ENCODE measurements around the gene GPR35. TPM values are rescaled to one million over a fixed set of nuclear protein-coding genes. Genes with fewer than 3 reads are reported as not detected.

The GPR35 gene
- total and polyA plus RNA-seq, 10 of the 15 experiments (the other 5 are each of a cell fraction or from before 2014, with no cell fraction given), result 0.14 to 1.6 (median 0.75) TPM; not detected in 3

GRCh38 chr2:240594511-240595380 is 30.5 kb upstream of the GPR35 start:
- ChIA-PET CTCF (no interaction called here), SMC1A (ENCODE audit: uncharacterized antibody, unreplicated experiment) (no interaction called here), POLR2A (no interaction called here), RAD21 (ENCODE audit: unreplicated experiment) (no interaction called here)
- peaks cover 2 to 26% of the 10 kb centered on the region in 2 experiments; a peak in 3 of 4 replicates for H3K36me3 ChIP-seq (ENCODE audit: control insufficient read depth in 2 of 2, insufficient read depth in 2 of 2, low read length in 1 of 2)
- in situ Hi-C loops (cut with MboI) (no loop called here), intact Hi-C loops (cut with micrococcal nuclease; ENCODE audit: unreplicated experiment) (no loop called here)
- TF ChIP-seq HSF1 (IDR thresholded peaks at IDR 0.05; ENCODE audit: low read depth, low read length) (no peak), PBX3 (IDR thresholded peaks at IDR 0.05; ENCODE audit: insufficient replicate concordance, low read depth, low read length) (no peak), MYC (IDR thresholded peaks at IDR 0.05; ENCODE audit: insufficient read depth, insufficient read length, insufficient replicate concordance, low read length, severe bottlenecking) (no peak), SMARCA5 (IDR thresholded peaks at IDR 0.05) (no peak), ATF7 (IDR thresholded peaks at IDR 0.05; ENCODE audit: low read depth) (no peak), E2F4 (IDR thresholded peaks at IDR 0.05; ENCODE audit: low read depth, low read length) (no peak), KAT2A (conservative IDR thresholded peaks at IDR 0.05; ENCODE audit: control insufficient read depth, low read depth, low read length) (no peak), ZNF274 (IDR thresholded peaks at IDR 0.05; ENCODE audit: insufficient read depth, insufficient read length) (no peak), MAX (IDR thresholded peaks at IDR 0.05; ENCODE audit: low read depth, low read length) (no peak), PAX8 (IDR thresholded peaks at IDR 0.05) (no peak), ZZZ3 (IDR thresholded peaks at IDR 0.05; ENCODE audit: control insufficient read depth, insufficient read length, low read depth) (no peak)
- H4K20me1 ChIP-seq (ENCODE audit: control insufficient read depth, insufficient read depth), result no peaks in the 10 kb centered on the region
- no peak overlapping the region for H2AFZ ChIP-seq (ENCODE audit: control insufficient read depth, low read depth, low read length)
- H3K79me2 ChIP-seq (ENCODE audit: control insufficient read depth, insufficient read depth, low read length), result no peaks in the 10 kb centered on the region
- H3K27me3 ChIP-seq (replicated peaks in 1 of 2; ENCODE audit: control insufficient read depth in 2 of 2, insufficient read depth in 2 of 2, low read length in 1 of 2), result no peaks in the 10 kb centered on the region
- FAIRE-seq (no peak), ATAC-seq (no peak), DNase-seq (ENCODE audit: low read depth, low spot score) (no peak)
- H3K27ac ChIP-seq (ENCODE audit: control insufficient read depth, insufficient read depth), result no peak overlapping the region
- no peak overlapping the region for H3K9ac ChIP-seq (ENCODE audit: control insufficient read depth, insufficient read depth, low read length)
- H3K9me3 ChIP-seq (replicated peaks; ENCODE audit: control insufficient read depth, insufficient read depth, low read length), result no peaks in the 10 kb centered on the region
- no peak overlapping the region for H3K4me3 ChIP-seq
- WGBS (ENCODE audit: insufficient coverage, insufficient replicate concordance, low lambda C conversion rate, missing lambda C conversion rate), result 92% methylated on average over 34 of the region's 34 CpGs
- no peak overlapping the region for H3K4me2 ChIP-seq (ENCODE audit: control insufficient read depth, insufficient read depth)
- H3K4me1 ChIP-seq (ENCODE audit: control insufficient read depth, insufficient read depth, low read length), result no peaks in the 10 kb centered on the region; the same call in 1 of the 2 replicates
- no TSS peak for BruUV-seq (replicated peaks)

Data from GM12878 (cell line).